Measurements from ENCODE around the gene RELB. TPM values are rescaled to one million over a fixed set of nuclear protein-coding genes. Genes with fewer than 3 reads are reported as not detected.

RELB gene
- total RNA-seq, 2 experiments from 2014 or later, result 91.6 to 92.5 TPM

- intact Hi-C loops (cut with DNase I, micrococcal nuclease), result no loop called here
- TF ChIP-seq CTCF (IDR thresholded peaks at IDR 0.05), result no peak
- ChIA-PET CTCF (no interaction called here), POLR2A (no interaction called here)
- Histone ChIP-seq H3K36me3 (ENCODE audit: insufficient read depth, low read length) (peaks cover 74% of the 10 kb centered on the region), H3K27ac (ENCODE audit: low read depth in 1 of 2, low read length in 2 of 2) (no peak overlapping the region), H3K4me3 (ENCODE audit: low read length) (no peak overlapping the region), H3K27me3 (ENCODE audit: control insufficient read depth in 1 of 2, insufficient read depth in 2 of 2, low read length in 2 of 2) (no peaks in the 10 kb centered on the region), H3K4me1 (ENCODE audit: insufficient read depth, low read length) (no peaks in the 10 kb centered on the region), H3K9me3 (ENCODE audit: control insufficient read depth in 1 of 2, insufficient read depth in 1 of 2, low read length in 2 of 2) (no peaks in the 10 kb centered on the region)
- DNase-seq (no peak), ATAC-seq (ENCODE audit: poor library complexity) (no peak)
- Mint-ChIP-seq H3K27me3 (no peaks in the 10 kb centered on the region), H3K9me3 (no peaks in the 10 kb centered on the region), H3K36me3 (ENCODE audit: low read depth) (peaks cover 74% of the 10 kb centered on the region), H3K4me1 (ENCODE audit: low read depth) (no peaks in the 10 kb centered on the region), H3K4me3 (no peak overlapping the region), H3K27ac (no peak overlapping the region)
Observed at GRCh38 chr19:45030825-45031224, 29.6 kb downstream of the RELB start.

- POLR2A ChIA-PET, result no interaction called here
Observed at GRCh38 chr19:45032421-45032820, 31.2 kb downstream of the RELB start.

GRCh38 chr19:45035755-45036154 is 34.5 kb downstream of the RELB start:
- DNase-seq, result no peak
- H3K4me1 ChIP-seq (ENCODE audit: insufficient read depth, low read length), result peaks cover 28% of the 10 kb centered on the region
- no peaks in the 10 kb centered on the region for H3K27me3 ChIP-seq (ENCODE audit: control insufficient read depth in 1 of 2, insufficient read depth in 2 of 2, low read length in 2 of 2)
- H3K9me3 ChIP-seq (ENCODE audit: control insufficient read depth in 1 of 2, insufficient read depth in 1 of 2, low read length in 2 of 2), result no peaks in the 10 kb centered on the region
- intact Hi-C loops (cut with DNase I, micrococcal nuclease), result loop anchor here in 1 of 2 experiments (2.0 kb wide), 1 partner anchor 145 kb away; no protein-coding TSS in a partner anchor
- H3K27me3 Mint-ChIP-seq, result no peaks in the 10 kb centered on the region
- H3K27ac Mint-ChIP-seq, result no peak overlapping the region
- peaks cover 22% of the 10 kb centered on the region for H3K4me1 Mint-ChIP-seq (ENCODE audit: low read depth)
- H3K4me3 ChIP-seq (ENCODE audit: low read length), result no peak overlapping the region
- H3K9me3 Mint-ChIP-seq, result no peaks in the 10 kb centered on the region
- H3K36me3 Mint-ChIP-seq (ENCODE audit: low read depth), result peaks cover 67% of the 10 kb centered on the region
- ATAC-seq (ENCODE audit: poor library complexity), result no peak
- CTCF ChIA-PET, result no interaction called here
- H3K27ac ChIP-seq (ENCODE audit: low read depth in 1 of 2, low read length in 2 of 2), result no peak overlapping the region
- peaks cover 56% of the 10 kb centered on the region for H3K36me3 ChIP-seq (ENCODE audit: insufficient read depth, low read length)
- no peak overlapping the region for H3K4me3 Mint-ChIP-seq
- POLR2A ChIA-PET, result no interaction called here
- TF ChIP-seq CTCF (IDR thresholded peaks at IDR 0.05), result no peak

More at GRCh38 chr19:45032421-45032820, 31.2 kb downstream of the RELB start:
- H3K27me3 ChIP-seq (ENCODE audit: control insufficient read depth in 1 of 2, insufficient read depth in 2 of 2, low read length in 2 of 2), result no peaks in the 10 kb centered on the region
- no peaks in the 10 kb centered on the region for H3K9me3 ChIP-seq (ENCODE audit: control insufficient read depth in 1 of 2, insufficient read depth in 1 of 2, low read length in 2 of 2)
- H3K27ac ChIP-seq (ENCODE audit: low read depth in 1 of 2, low read length in 2 of 2), result no peak overlapping the region
- H3K4me1 Mint-ChIP-seq (ENCODE audit: low read depth), result no peaks in the 10 kb centered on the region
- H3K27ac Mint-ChIP-seq, result no peak overlapping the region
- no peak for TF ChIP-seq CTCF (IDR thresholded peaks at IDR 0.05)
- peaks cover 72% of the 10 kb centered on the region for H3K36me3 ChIP-seq (ENCODE audit: insufficient read depth, low read length)
- ATAC-seq (ENCODE audit: poor library complexity) (no peak), DNase-seq (no peak)
- no peaks in the 10 kb centered on the region for H3K9me3 Mint-ChIP-seq
- CTCF ChIA-PET, result interaction anchor here (1.3 kb wide), 1 partner anchor 27 kb away, joined by 5 read pairs; no protein-coding TSS in a partner anchor
- H3K4me3 ChIP-seq (ENCODE audit: low read length), result no peak overlapping the region
- no peak overlapping the region for H3K4me3 Mint-ChIP-seq
- H3K27me3 Mint-ChIP-seq, result no peaks in the 10 kb centered on the region
- intact Hi-C loops (cut with DNase I, micrococcal nuclease), result no loop called here
- H3K4me1 ChIP-seq (ENCODE audit: insufficient read depth, low read length), result no peaks in the 10 kb centered on the region
- H3K36me3 Mint-ChIP-seq (ENCODE audit: low read depth), result peaks cover 69% of the 10 kb centered on the region
